Astrocyte (in vitro differentiated cells and primary cell): Measurements from ENCODE around the gene LGALS3BP. TPM values are rescaled to one million over a fixed set of nuclear protein-coding genes. Genes with fewer than 3 reads are reported as not detected.

Experiments used
- DNase-seq: peaks from one replicate; pipeline ENCODE4 v3.0.0-alpha.2; 2010; ENCODE audit warnings: low read depth
- FAIRE-seq: peaks from 2 replicates; lab custom pipeline; 2011; peaks lifted over from hg19 to GRCh38; lab: Jason Lieb, UNC
- H2AFZ ChIP-seq: 2 replicates; pipeline ENCODE4 v1.6.0; 2012; ENCODE audit warnings: low read depth, low read length, inconsistent platforms
- H3K27ac ChIP-seq: 2 replicates; pipeline ENCODE4 v1.5.1; 2011; ENCODE audit warnings: low read depth, low read length, inconsistent platforms
- H3K27me3 ChIP-seq: 2 replicates; pipeline ENCODE4 v1.6.0; 2011; ENCODE audit warnings: low read length, inconsistent platforms; ENCODE audit not compliant: insufficient read depth
- H3K36me3 ChIP-seq: 2 replicates; pipeline ENCODE4 v1.5.1; 2011; ENCODE audit warnings: low read length, inconsistent platforms; ENCODE audit not compliant: insufficient read depth
- H3K4me1 ChIP-seq: 2 replicates; pipeline ENCODE4 v1.5.1; 2011; ENCODE audit warnings: low read length, inconsistent platforms; ENCODE audit not compliant: insufficient read depth
- H3K4me2 ChIP-seq: 2 replicates; pipeline ENCODE4 v1.6.0; 2012; ENCODE audit warnings: low read length, inconsistent platforms
- H3K4me3 ChIP-seq: 2 replicates; pipeline ENCODE4 v1.5.1; 2011; ENCODE audit warnings: low read depth, mild to moderate bottlenecking, low read length, inconsistent platforms; ENCODE audit not compliant: insufficient read depth
- H3K79me2 ChIP-seq: 2 replicates; pipeline ENCODE4 v1.6.0; 2012; ENCODE audit warnings: mild to moderate bottlenecking, low read length, inconsistent platforms; ENCODE audit not compliant: insufficient read depth
- H3K9ac ChIP-seq: 2 replicates; pipeline ENCODE4 v1.6.0; 2012; ENCODE audit warnings: mild to moderate bottlenecking, low read length, inconsistent platforms
- H3K9me3 ChIP-seq: 2 replicates; pipeline ENCODE4 v1.5.1; 2012; ENCODE audit warnings: low read depth, mild to moderate bottlenecking, low read length, inconsistent platforms; ENCODE audit not compliant: insufficient read depth
- H4K20me1 ChIP-seq: 2 replicates; pipeline ENCODE4 v1.6.0; 2012; ENCODE audit warnings: low read length, inconsistent platforms; ENCODE audit not compliant: insufficient read depth
- H3K27ac Mint-ChIP-seq: one replicate; pipeline ENCODE4 v1.8.0; 2021; ENCODE audit warnings: mild to moderate bottlenecking, mixed read lengths; ENCODE audit not compliant: unreplicated experiment
- H3K27me3 Mint-ChIP-seq: one replicate; pipeline ENCODE4 v1.8.0; 2021; ENCODE audit warnings: low read depth, mixed read lengths; ENCODE audit not compliant: unreplicated experiment
- H3K36me3 Mint-ChIP-seq: one replicate; pipeline ENCODE4 v1.8.0; 2021; ENCODE audit warnings: low read depth, mixed read lengths; ENCODE audit not compliant: unreplicated experiment
- H3K4me1 Mint-ChIP-seq: one replicate; pipeline ENCODE4 v1.8.0; 2021; ENCODE audit warnings: low read depth, mixed read lengths; ENCODE audit not compliant: unreplicated experiment
- H3K4me3 Mint-ChIP-seq: one replicate; pipeline ENCODE4 v1.8.0; 2021; ENCODE audit warnings: mild to moderate bottlenecking, moderate library complexity, mixed read lengths; ENCODE audit not compliant: unreplicated experiment
- H3K9me3 Mint-ChIP-seq: one replicate; pipeline ENCODE4 v1.8.0; 2021; ENCODE audit warnings: mild to moderate bottlenecking, mixed read lengths; ENCODE audit not compliant: unreplicated experiment
- CTCF ChIP-seq: IDR thresholded peaks from 2 replicates; pipeline ENCODE4 v1.5.1; 2011; ENCODE audit warnings: low read depth, mild to moderate bottlenecking, inconsistent platforms, low read length, moderate library complexity; ENCODE audit not compliant: insufficient read depth
- EZH2 ChIP-seq: IDR thresholded peaks from 2 replicates; pipeline ENCODE4 v1.6.1; 2012; ENCODE audit warnings: mild to moderate bottlenecking, low read length, inconsistent platforms; ENCODE audit not compliant: insufficient read depth
- total RNA-seq: library from RNA; stranded (reverse); gene quantifications from 2 replicates; pipeline ENCODE4 v1.2.1, GENCODE V29; 2021

LGALS3BP gene
- total RNA-seq, 1 donor from 2014 or later = 495 TPM

GRCh38 chr17:79001190-79002020 is 21.7 kb upstream of the LGALS3BP start:
- FAIRE-seq = no peak
- peaks cover 87% of the 10 kb centered on the region for H4K20me1 ChIP-seq
- H3K27ac Mint-ChIP-seq = no peak overlapping the region

DNA sequence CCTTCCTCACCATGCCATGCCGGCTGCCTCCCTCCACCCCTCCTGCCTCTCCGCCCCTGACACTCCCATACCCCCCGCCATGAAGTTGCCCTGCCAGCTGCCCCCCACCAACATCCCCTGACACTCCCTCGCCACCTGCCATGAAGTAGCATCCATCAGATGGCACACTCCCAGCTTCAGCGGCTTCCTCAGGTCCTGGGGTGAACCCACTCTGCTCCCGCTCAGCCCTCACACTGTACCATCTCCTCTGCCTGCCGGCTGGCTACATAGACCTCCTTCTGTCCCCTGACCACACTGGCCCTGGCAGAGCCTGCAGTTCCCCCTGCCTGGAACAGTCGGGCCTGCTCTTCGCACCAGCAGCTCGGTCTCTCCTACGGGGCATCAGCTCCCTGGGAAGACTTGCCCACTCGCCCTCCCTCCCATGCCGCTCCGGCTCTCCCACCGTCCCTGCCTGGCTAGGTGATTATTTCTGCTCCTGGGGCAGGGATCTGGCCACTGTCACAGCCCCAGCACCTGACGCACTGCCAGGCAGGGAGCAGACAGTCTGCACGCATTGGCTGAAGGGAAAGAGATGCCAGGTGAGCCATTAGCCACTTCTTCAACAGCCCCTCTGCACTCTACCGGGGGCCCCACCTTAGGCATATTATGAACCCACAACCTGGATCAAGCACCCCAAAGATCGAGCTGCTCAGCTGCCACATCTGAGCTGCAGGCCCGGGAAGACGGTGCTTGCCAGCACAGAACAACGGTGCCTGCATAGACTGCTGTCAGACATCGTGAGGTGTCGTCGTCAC is 20.9 kb upstream of the LGALS3BP start:
- H3K4me3 Mint-ChIP-seq = no peak overlapping the region
- H3K27ac ChIP-seq = no peak overlapping the region
- DNase-seq = no peak
- H3K4me1 ChIP-seq = no peaks in the 10 kb centered on the region
- TF ChIP-seq CTCF = no peak
- no peak for TF ChIP-seq EZH2
- no peaks in the 10 kb centered on the region for H3K9me3 ChIP-seq
- H3K27me3 Mint-ChIP-seq = no peaks in the 10 kb centered on the region
- H3K9me3 Mint-ChIP-seq = no peaks in the 10 kb centered on the region
- peaks cover 3% of the 10 kb centered on the region for H3K36me3 ChIP-seq
- no peak overlapping the region for H3K9ac ChIP-seq
- H3K27ac Mint-ChIP-seq = no peak overlapping the region
- H4K20me1 ChIP-seq = peaks cover 87% of the 10 kb centered on the region
- H2AFZ ChIP-seq = no peak overlapping the region
- no peak overlapping the region for H3K4me2 ChIP-seq
- H3K4me1 Mint-ChIP-seq = no peaks in the 10 kb centered on the region
- FAIRE-seq = no peak
- H3K4me3 ChIP-seq = no peak overlapping the region
- peaks cover 19% of the 10 kb centered on the region for H3K36me3 Mint-ChIP-seq
- H3K27me3 ChIP-seq = no peaks in the 10 kb centered on the region
- H3K79me2 ChIP-seq = peaks cover 72% of the 10 kb centered on the region

More at GRCh38 chr17:79001190-79002020, 21.7 kb upstream of the LGALS3BP start:
- Mint-ChIP-seq H3K4me1 (peaks cover 2% of the 10 kb centered on the region), H3K9me3 (no peaks in the 10 kb centered on the region), H3K36me3 (peaks cover 16% of the 10 kb centered on the region), H3K4me3 (no peak overlapping the region), H3K27me3 (no peaks in the 10 kb centered on the region)
- Histone ChIP-seq H3K4me2 (no peak overlapping the region), H3K4me1 (no peaks in the 10 kb centered on the region), H3K9ac (no peak overlapping the region), H3K4me3 (no peak overlapping the region), H3K9me3 (no peaks in the 10 kb centered on the region), H2AFZ (no peak overlapping the region), H3K27ac (no peak overlapping the region), H3K27me3 (no peaks in the 10 kb centered on the region), H3K36me3 (peaks cover 1% of the 10 kb centered on the region), H3K79me2 (peaks cover 77% of the 10 kb centered on the region)
- TF ChIP-seq EZH2 (no peak), CTCF (no peak)
- DNase-seq = no peak
